ENCODE data around the gene KITLG. TPM values are rescaled to one million over a fixed set of nuclear protein-coding genes. Genes with fewer than 3 reads are reported as not detected.

The KITLG gene
- total and polyA plus RNA-seq, 2 donors (not counting 1 experiment from before 2014, with no cell fraction given), result not detected

DNA sequence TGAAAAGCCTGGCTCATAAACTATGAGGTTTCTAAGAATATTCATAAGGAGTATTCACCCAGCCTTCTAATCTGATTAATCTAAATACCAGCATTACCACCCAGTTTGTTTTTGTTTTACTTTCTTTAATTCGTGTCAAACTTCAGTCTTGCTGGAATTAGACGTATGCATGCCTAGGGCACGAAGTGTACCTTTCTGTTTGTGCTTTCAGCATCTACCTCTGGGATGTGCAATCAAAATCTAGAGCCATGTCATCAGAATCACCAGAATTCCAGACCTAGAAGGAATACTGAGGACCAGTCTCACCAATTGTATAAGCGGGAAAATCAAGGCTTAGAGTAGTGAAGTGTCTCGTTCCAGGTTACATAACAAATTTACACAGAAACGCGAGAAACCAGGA, 57.3 kb downstream of the KITLG start:
- no peak for DNase-seq
- H3K4me1 ChIP-seq (ENCODE audit: control insufficient read depth in 2 of 2, insufficient read depth in 2 of 2, low read length in 2 of 2), result no peaks in the 10 kb centered on the region
- no peaks in the 10 kb centered on the region for H3K36me3 ChIP-seq (replicated peaks in 1 of 2; ENCODE audit: control extremely low read depth in 1 of 2, control insufficient read depth in 1 of 2, extremely low read depth in 1 of 2, insufficient read depth in 2 of 2, low read length in 1 of 2)
- Mint-ChIP-seq H3K4me3 (no peak overlapping the region), H3K4me1 (no peaks in the 10 kb centered on the region), H3K9me3 (ENCODE audit: insufficient read depth) (no peaks in the 10 kb centered on the region), H3K27ac (no peak overlapping the region), H3K27me3 (no peaks in the 10 kb centered on the region)
- H3K4me2 ChIP-seq (replicated peaks; ENCODE audit: low read depth, low read length, poor library complexity, severe bottlenecking), result no peak overlapping the region
- H2AFZ ChIP-seq (ENCODE audit: insufficient read depth, low read depth, low read length, poor library complexity, severe bottlenecking), result no peak overlapping the region
- no peaks in the 10 kb centered on the region for H3K27me3 ChIP-seq (replicated peaks in 1 of 4; ENCODE audit: control extremely low read depth in 1 of 4, control insufficient read depth in 3 of 4, insufficient read depth in 4 of 4, low read length in 3 of 4)
- intact Hi-C loops (cut with micrococcal nuclease), result no loop called here
- ChIA-PET POLR2A (no interaction called here), CTCF (no interaction called here)
- H3K79me2 ChIP-seq (ENCODE audit: control insufficient read depth, insufficient read depth, low read length), result no peaks in the 10 kb centered on the region
- no peaks in the 10 kb centered on the region for H3K9me3 ChIP-seq (ENCODE audit: control extremely low read depth in 1 of 3, control insufficient read depth in 2 of 3, insufficient read depth in 1 of 3, low read length in 2 of 3)
- no peak for TF ChIP-seq EZH2 (IDR thresholded peaks at IDR 0.05; ENCODE audit: borderline replicate concordance, insufficient read depth, low read depth, low read length, poor library complexity, severe bottlenecking)
- TF ChIP-seq CTCF (IDR thresholded peaks at IDR 0.05), result no peak
- H3K9ac ChIP-seq (ENCODE audit: low read length), result no peak overlapping the region
- no peaks in the 10 kb centered on the region for H4K20me1 ChIP-seq (ENCODE audit: control insufficient read depth, insufficient read depth, low read length, poor library complexity, severe bottlenecking)
- ATAC-seq (ENCODE audit: low read depth), result no peak
- no peak overlapping the region for H3K27ac ChIP-seq (ENCODE audit: low read length in 2 of 2)
- 97% methylated on average over 4 of the region's 7 CpGs for WGBS (ENCODE audit: insufficient coverage)
- no peak overlapping the region for H3K4me3 ChIP-seq (ENCODE audit: control extremely low read depth in 1 of 5, extremely low read depth in 1 of 5, insufficient read depth in 1 of 5, low read depth in 2 of 5, low read length in 4 of 5)

DNA sequence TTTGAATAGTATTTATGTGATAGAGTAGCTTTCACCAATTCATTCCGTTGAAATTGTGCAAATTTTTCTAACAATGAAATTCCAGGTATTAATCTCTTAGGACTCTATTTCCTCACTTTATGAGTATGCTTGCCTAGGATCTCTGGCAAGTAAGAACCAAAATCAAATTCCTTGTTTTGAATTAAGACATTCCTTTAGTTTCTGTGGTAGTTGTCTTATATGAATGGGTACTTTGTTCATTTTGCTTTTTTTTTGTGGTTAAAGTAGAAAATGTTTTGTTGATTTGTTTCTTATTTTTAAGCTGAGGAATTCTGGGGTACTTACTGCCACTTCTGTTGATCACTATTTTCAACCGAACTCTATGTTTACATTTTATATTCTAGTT, 59.8 kb downstream of the KITLG start:
- Mint-ChIP-seq H3K27me3 (no peaks in the 10 kb centered on the region), H3K4me1 (no peaks in the 10 kb centered on the region), H3K9me3 (ENCODE audit: insufficient read depth) (no peaks in the 10 kb centered on the region), H3K4me3 (no peak overlapping the region), H3K27ac (no peak overlapping the region)
- no peak for DNase-seq
- ATAC-seq (ENCODE audit: low read depth), result no peak
- Histone ChIP-seq H3K27me3 (replicated peaks in 1 of 4; ENCODE audit: control extremely low read depth in 1 of 4, control insufficient read depth in 3 of 4, insufficient read depth in 4 of 4, low read length in 3 of 4) (no peaks in the 10 kb centered on the region), H3K9me3 (ENCODE audit: control extremely low read depth in 1 of 3, control insufficient read depth in 2 of 3, insufficient read depth in 1 of 3, low read length in 2 of 3) (no peaks in the 10 kb centered on the region), H4K20me1 (ENCODE audit: control insufficient read depth, insufficient read depth, low read length, poor library complexity, severe bottlenecking) (no peaks in the 10 kb centered on the region), H3K9ac (ENCODE audit: low read length) (no peak overlapping the region), H3K36me3 (replicated peaks in 1 of 2; ENCODE audit: control extremely low read depth in 1 of 2, control insufficient read depth in 1 of 2, extremely low read depth in 1 of 2, insufficient read depth in 2 of 2, low read length in 1 of 2) (no peaks in the 10 kb centered on the region), H3K79me2 (ENCODE audit: control insufficient read depth, insufficient read depth, low read length) (no peaks in the 10 kb centered on the region), H3K27ac (ENCODE audit: low read length in 2 of 2) (no peak overlapping the region), H3K4me3 (ENCODE audit: control extremely low read depth in 1 of 5, extremely low read depth in 1 of 5, insufficient read depth in 1 of 5, low read depth in 2 of 5, low read length in 4 of 5) (no peak overlapping the region), H2AFZ (ENCODE audit: insufficient read depth, low read depth, low read length, poor library complexity, severe bottlenecking) (no peak overlapping the region), H3K4me1 (ENCODE audit: control insufficient read depth in 2 of 2, insufficient read depth in 2 of 2, low read length in 2 of 2) (no peaks in the 10 kb centered on the region), H3K4me2 (replicated peaks; ENCODE audit: low read depth, low read length, poor library complexity, severe bottlenecking) (no peak overlapping the region)
- POLR2A ChIA-PET, result no interaction called here
- WGBS (ENCODE audit: insufficient coverage), result 100% methylated on average over 1 of the region's 2 CpGs
- CTCF ChIA-PET, result no interaction called here
- intact Hi-C loops (cut with micrococcal nuclease), result no loop called here
- TF ChIP-seq EZH2 (IDR thresholded peaks at IDR 0.05; ENCODE audit: borderline replicate concordance, insufficient read depth, low read depth, low read length, poor library complexity, severe bottlenecking) (no peak), CTCF (IDR thresholded peaks at IDR 0.05) (no peak)
